LHCN-M2 (cell line): ENCODE data around the gene RTCA. TPM values are rescaled to one million over a fixed set of nuclear protein-coding genes. Genes with fewer than 3 reads are reported as not detected.
"Not testable (repeated sequence)": the region's sequence is repeated elsewhere in the genome, so short reads cannot be mapped to it uniquely, and the experiment has no call there.

Experiments
- DNase-seq: peaks from one replicate; pipeline ENCODE4 v3.0.0-alpha.2; 2012; ENCODE audit warnings: low read depth
- total RNA-seq: library from RNA; depleted of rRNA; stranded (reverse); fragments of >200 nt; gene quantifications from 2 replicates; pipeline ENCODE4 v1.2.3, GENCODE V29; 2014

Gene RTCA
- total RNA-seq, 1 experiment from 2014 or later: 45.6 TPM

DNA sequence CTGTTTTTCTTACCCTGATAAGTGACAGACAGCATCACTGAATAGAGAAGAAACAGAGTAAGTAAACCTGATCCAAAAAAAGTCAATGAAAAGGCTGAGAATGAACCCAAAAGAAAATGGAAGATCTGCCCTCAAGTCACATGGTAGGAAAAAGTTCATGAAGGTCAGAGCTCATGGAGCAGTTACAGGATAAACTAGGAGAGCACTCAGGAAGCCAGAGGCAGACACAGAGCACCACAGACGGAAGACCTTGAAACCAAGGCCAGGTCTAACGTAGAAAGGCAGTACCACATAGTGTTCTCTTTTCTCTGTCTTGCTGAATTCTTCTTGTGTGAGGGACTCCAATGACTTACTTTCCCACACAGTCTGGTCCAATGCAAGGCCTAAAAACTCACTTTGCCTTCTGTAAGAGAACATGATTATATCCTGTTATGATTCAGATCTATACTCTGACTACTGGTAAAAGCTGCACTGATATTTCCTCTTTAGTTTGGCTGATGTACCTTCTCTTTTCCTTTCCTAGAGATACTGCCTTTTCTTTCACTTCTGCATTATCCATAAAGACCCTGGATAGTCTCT, 40.8 kb downstream of the RTCA start:
- DNase-seq: no peak

DNA sequence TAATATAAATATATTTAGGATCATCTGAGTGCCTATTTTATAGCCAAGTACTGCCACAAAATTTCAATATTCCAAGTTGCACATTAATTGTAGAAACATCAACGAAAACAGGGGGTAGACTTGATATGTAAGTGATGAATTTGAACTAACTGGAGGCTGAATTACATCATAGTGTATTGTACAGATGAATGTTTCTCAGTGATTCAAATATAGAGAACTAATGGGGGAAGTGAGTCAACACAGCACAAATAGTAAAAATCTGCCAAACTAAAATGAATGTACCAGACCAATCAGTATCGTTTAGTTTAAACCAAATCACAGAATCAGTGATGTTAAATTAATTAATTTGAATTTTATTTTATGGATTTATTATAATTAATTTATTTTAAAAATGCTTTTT, 42.8 kb downstream of the RTCA start:
- peak; percentile 39 for DNase-seq

DNA sequence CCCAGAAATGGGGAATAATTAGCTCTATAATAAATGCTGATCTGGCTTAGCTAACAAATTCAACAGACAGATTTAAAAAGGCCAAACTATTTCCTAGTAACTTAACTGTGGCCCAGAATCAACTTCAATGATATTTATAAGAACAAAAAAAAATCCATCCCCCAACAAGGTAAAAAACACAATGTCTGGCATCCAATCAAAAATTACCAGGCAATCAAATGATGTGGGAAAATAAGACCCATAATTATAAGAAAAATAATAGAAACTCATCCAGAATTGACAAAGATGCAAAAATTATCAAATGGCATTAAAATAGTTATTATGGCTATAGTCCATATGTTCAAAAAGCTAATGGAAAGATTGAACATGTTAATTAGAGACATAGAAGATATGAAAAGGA, 43.8 kb downstream of the RTCA start:
- no peak for DNase-seq

DNA sequence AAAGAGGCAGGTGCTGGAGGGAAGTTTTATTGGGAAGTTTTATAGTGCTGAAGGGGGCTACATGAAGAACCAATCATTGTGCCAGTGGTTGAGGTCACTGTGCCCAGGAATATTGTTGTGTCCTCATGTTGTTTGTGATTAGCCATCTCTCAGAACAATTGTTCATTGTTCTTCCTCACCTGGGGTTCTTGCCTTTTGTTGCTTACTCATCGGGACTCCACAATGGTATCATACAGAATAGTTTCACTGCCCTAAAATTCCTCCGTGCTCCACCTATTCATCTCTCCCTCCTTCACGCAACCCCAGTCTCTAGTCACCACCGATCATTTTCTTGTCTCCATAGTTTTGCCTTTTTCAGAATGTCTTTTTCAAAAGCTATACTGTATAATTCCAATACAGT, 47.4 kb downstream of the RTCA start:
- DNase-seq: no peak

DNA sequence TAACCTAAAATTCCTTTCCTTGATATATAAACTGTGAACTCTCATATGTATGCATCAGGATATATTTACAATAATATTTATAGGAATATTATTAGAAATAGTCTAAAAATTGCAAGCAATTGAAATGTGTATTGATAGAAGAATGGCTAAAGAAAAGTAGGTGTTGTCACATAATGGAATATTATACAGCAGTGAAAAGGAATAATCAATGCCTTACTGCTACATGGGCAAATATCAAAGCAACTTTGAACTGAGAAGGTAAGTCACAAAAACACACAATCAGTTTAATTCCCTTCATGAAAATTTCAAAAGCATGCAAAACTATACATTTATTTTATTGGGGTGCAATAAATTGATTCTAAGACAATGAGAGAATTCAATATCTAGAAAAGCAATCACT, 50.6 kb downstream of the RTCA start:
- DNase-seq: no peak

DNA sequence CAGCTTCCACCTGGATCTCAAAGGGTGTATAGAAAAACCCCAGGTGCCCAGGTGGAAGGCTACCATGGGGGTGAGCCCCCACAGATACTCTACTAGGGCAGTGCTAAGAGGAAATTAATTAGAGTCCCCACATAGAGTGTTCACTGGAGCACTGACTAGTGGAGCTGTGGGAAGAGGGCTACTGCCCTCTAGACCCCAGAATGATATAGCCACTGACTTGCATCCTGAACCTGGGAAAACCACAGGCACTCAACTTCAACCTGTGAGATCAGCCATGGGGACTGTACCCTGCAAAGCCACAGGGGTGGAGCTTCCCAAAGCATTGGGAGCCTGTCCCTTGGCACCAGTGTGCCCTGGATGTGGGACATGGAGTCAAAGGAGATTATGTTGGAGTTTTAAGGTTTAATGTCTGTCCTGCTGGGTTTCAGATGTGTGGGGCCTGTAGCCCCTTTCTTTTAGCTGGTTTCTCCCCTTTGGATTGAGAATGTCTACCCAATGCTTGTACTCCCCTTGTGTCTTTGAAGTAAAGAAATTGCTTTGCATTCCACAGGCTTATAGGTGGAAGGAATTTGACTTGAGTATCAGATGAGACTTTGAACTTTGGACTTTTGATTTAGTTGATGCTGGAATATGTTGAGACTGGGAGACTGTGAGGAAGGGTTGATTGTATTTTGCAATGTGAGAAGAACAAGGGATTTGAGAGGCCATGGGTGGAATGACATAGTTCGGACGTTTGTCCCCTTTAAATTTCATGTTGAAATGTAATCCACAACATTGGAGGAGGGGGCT, 54.5 kb downstream of the RTCA start:
- DNase-seq: no peak

DNA sequence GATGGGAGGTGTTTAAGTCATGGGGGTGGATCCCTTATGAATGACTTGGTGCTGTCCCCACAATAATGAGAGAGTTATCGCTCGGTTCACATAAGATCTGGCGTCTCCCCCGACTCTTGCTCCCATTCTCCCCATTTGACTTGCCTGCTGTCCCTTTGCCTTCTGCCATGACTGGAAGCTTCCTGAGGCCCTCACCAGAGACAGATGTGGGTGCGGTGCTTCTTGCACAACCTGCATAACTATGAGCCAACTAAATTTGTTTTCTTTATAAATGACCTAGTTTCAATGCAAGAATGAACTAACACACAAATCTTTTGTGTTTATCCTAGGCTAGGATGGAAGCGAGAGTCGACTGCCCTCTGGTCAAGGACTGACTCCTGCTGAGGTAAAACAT, 55.1 kb downstream of the RTCA start:
- no peak for DNase-seq

DNA sequence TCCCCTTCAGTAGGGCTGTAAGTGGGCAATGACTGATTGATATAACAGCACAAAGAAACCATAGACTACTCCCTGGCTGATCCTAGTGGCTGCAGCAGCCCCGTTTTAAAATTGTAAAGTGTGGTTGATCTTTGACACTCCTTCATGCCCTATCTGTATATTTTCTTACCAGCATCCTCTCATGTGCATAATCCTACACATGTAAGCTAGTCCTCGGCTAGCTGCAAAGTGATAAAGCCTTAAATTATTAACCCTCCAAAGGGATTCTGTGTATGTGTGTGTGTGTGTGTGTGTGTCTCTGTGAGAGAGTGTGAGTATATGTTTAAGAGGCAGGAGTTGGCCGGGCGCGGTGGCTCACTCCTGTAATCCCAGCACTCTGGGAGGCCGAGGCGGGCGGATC, 55.5 kb downstream of the RTCA start:
- DNase-seq: no peak

DNA sequence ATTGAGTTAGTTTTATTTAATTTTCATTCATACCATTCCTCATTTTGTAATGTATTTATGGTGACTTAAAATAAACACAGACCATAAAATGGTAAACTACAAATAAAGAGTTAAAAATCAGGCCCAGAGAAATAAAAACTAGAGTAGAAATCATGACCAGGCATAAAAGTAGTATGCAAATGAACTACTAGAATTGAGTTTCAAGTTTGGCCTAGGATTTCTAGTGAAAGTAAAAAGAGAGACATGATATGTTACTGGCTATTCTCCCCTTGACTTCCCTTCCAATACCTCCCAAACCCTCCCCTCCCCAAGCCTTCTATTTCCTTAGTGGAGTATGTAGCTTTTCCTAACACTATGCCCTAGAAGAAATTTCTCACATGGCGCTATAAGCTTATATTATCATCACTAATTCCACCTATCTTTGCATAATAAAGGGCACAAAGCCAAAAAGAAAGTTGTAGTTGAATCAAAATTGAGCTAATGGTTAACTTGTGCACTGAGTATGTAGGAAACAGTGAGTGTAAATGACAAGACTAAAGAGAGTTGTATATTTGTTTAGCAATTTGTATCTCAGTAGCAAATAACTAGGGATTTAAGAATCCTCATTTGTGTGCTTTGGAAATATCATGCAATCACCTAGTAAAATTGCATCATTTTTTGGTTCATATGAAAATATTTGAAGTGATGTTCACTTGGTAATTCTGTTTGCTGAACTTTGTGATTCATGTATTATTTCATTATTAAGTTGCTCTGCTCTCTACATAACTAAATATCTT, 56.6 kb downstream of the RTCA start:
- DNase-seq: peak; percentile 34

DNA sequence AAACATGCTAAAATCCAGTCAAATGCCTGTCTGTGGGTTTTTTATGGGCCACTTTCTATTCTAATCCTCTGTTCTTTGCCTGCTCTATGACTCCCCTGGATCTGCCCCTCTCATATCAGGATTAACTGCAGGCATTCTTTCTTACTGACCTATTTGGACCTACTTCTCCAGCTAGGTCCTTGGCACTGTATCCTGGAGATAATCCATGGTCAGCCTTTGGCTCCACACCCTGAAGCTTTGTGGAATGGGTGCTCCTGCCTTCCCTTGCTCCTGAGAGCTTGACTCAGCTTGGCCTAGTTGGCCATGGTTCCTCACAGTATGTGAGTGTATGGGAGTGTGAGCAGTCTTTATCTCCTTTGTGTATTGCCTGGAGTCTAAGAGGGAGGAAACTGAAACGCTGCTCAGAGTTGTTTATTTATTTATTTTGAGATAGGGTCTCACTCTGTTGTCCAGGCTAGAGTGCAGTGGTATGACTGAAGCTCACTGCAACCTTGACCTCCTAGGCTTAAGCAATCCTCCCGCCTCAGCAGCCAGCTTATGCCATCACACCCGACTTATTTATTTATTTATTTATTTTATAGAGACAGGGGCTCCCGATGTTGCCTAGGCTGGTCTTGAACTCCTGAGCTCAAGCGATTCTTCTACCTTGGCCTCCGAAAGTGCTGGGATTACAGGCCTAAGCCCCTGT, 57.5 kb downstream of the RTCA start:
- DNase-seq: no peak

DNA sequence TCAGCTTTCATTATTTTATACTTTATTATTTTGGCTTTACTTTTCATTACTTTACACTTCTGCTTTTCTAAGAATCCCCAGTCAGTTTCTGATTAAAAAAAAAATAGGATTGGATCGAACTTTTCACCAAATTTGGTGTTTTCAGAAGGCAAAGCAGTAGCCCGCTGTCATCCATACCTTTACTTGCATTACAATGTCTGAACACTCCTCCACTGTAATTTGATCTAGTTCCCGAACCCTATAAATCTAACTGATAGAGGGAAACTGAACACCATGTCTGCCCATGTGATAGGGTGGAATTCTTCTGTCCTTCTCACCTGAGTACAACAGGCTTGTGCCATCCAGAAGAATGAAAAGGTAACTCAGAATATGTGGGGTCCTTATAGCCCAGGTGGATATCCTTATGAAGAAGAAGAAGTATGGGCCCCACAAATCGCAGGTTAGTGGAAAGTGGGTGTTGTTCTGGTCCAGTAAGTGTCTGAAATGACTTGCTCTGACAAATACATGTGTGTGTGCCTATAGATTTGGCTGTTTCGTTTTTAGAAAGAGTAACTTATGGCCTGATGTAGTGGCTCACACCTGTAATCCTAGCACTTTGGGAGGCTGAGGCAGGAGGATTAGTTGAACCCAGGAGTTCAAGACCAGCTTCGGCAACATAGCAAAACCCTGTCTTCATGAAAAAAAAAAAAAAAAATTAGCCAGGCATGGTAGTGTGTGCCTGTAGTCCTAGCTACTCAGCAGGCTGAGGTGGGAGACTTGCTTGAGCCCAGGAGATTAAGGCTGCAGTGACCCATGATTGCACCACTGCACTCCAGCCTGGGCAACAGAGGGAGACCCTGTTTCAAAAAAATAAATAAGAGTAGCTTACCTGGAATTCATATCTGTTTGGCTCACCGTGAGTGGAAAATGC, 59.7 kb downstream of the RTCA start:
- DNase-seq: no peak

DNA sequence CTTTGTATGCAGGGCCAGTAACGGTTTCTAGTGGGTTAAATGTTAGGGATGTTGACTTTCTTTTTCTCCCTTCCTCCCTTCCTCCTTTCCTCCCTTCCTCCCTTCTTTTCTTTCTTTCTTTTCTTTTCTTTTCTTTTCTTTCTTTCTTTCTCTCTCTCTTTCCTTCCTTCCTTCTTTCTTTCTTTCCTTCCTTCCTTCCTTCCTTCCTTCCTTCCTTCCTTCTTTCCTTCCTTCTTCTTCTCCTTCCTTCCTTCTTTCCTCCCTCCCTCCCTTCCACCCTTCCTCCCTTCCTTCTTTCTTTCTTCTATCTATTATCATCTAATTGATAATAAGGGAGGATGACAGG, 60.3 kb downstream of the RTCA start:
- not testable (repeated sequence) for DNase-seq

DNA sequence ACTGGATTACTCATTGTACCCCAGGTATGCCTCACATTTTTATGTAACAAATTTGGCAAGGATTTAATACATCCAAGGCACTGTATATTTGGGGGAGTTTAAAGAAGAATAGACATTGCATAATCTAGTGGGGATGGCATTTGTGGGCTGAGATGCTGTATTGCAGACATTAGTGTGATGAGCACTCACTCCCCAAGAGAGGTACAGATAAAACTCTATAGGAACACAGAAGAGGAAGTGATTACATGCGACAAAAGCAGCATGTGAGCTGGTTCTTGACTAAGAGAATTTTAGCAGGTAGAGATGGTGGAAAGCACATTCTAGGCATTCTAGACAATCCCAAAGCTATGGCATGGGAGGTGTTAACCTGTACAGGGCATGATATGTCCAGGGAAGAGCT, 62.1 kb downstream of the RTCA start:
- DNase-seq: no peak

DNA sequence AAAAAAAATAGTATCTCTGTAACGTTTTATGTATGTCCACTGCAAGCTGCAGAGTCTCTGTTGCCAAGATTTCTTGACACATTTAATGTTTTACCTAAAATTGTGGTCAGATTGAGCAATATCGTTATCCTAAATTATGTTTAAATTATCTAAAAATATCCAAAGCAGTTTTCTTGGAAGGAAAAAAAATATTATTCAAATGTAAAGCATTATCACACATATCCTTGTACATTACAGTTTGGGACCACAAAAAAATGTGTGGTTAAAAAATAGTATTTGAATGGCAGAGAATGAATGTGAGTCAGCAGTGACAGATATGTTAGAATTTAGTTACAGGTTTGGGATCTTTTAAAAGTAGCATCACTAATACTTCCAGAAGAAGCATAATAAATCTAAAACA, 65.1 kb downstream of the RTCA start:
- DNase-seq: not testable (repeated sequence)

DNA sequence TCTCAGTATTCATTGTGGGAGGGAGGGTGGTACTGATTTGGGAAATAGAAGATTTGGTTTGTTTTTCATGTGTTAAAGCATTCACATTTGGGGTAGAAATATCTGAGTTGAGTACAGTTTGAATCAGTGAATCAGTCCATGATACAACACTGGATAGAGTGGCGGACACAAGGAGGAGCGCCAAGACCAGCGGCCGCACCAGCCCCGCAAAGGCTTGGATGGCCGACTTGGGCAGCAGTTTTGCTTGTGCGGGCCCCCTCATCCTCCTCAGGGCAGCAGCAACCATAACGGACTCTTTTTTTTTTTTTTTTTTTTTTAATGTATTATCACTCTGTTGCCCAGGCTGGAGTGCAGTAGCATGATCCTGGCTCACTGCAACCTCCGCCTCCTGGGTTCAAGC, 66.3 kb downstream of the RTCA start:
- DNase-seq: no peak

DNA sequence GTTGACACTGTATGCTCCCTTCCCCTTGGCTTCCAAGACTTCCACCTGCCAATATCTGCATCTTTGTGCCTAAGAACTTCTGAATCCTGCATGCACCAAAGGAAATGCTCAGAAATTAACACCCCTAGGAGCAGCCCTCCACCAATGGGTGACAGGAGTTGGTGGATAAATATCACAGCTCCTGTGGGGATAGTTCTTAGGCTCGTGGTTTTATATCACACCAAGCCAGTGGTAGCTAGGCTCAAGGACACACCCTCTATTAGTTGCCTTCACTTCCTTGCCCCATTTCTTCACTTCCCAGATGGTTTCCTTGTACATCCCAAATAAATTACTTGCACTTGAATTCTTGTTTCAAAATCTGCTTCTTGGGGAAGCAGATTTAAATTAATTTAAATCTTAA, 69.4 kb downstream of the RTCA start:
- no peak for DNase-seq

DNA sequence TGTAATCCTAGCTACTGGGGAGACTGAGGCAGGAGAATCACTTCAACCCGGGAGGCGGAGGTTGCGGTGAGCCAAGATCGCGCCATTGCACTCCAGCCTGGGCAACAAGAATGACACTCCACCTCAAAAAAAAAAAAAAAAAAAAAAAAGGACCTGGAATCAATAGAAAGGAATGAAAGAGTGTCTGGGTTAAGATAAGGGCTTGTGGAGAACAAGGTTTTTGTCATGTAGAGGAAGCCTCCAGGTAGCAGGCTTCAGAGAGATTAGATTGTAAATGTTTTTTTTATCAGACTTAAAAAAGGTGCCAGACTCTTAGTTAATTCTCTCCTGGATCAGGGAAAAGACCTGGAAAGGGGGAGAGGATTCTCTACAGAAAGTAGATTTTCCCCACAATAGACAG, 71.9 kb downstream of the RTCA start:
- DNase-seq: not testable (repeated sequence)

DNA sequence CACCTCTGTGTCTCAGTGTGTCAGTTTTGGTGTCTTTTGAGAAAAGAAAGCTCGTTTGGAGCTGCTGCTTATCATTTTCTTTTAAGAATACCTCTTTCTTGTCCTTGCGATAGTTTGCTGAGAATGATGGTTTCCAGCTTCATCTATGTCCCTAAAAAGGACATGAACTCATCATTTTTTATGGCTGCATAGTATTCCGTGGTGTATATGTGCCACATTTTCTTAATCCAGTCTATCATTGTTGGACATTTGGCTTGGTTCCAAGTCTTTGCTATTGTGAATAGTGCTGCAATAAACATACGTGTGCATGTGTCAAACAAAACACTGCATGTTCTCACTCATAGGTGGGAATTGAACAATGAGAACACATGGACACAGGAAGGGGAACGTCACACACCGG, 73.7 kb downstream of the RTCA start:
- DNase-seq: not testable (repeated sequence)

DNA sequence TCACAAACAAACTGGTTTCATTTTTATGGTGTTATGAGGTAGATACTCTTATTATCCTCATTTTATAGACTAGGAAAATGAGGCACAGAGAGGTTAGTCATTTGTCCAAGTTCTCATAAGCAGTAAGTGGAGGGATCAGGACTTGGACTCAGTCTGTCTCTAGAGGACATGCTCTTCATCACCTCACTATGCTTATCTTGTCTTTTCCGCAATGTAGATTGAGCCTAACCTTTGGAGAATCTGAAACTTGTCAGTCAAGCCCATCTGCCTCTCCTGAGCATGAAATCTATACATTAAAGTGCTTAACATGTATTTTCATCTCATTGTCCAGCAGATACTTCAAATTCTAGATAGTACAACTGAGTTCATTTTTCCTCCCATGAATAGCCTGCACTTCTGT, 74.5 kb downstream of the RTCA start:
- no peak for DNase-seq

DNA sequence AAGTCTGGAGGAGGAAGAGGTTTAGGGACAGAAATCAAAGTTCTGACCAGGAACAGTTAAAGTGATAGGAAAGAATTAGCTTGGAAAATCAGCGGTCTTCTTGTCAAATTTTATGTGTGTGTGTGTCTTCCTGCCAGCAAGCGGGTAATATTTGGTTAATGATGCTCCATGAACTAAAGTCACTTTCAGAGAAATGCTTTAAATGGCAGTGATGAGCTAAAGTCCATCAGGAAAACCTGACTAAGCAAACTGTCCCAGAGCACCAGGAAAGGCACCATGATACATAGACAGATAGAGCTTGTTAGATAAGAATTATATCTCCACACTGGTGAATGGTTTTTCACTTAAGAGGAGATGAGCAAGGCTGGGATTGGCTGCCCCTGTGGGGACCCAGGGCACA, 76.3 kb downstream of the RTCA start:
- no peak for DNase-seq
